ENCODE measurements around the gene PRKCA.

DNA sequence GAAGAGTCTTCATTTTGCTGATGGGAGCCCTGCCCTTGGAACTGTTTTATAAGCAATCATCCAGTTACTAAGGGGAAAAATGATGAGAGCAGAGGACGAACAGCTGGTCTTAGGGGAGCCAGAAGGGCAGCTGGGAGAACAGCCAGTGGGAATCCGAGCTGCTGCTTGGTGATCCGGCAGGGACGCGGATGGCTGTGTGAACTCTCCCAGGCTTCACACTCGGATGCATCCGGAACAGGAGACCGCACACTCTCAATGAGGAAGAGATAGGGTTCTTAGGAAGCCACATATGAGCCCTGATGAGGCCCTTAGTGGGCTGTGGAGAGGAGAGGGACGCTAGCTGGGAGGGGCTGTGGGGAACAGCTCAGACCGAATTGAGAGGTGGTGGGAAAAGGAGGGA is 527.5 kb downstream of the PRKCA start:
- TF ChIP-seq POLR2AphosphoS5 (IDR thresholded peaks at IDR 0.05; ENCODE audit: low read depth, low read length) (no peak), TAF1 (IDR thresholded peaks at IDR 0.05; ENCODE audit: borderline replicate concordance, low read depth, low read length) (no peak)
